AML-193 (cell line): ENCODE measurements around the gene SLC27A1.
"Not testable (repeated sequence)": the region's sequence is repeated elsewhere in the genome, so short reads cannot be mapped to it uniquely, and the experiment has no call there.

Experiments
- DNase-seq, 2 experiments: peaks; one replicate each; lab custom pipeline; 2025; lab: John Stamatoyannopoulos, UW

Gene SLC27A1

DNA sequence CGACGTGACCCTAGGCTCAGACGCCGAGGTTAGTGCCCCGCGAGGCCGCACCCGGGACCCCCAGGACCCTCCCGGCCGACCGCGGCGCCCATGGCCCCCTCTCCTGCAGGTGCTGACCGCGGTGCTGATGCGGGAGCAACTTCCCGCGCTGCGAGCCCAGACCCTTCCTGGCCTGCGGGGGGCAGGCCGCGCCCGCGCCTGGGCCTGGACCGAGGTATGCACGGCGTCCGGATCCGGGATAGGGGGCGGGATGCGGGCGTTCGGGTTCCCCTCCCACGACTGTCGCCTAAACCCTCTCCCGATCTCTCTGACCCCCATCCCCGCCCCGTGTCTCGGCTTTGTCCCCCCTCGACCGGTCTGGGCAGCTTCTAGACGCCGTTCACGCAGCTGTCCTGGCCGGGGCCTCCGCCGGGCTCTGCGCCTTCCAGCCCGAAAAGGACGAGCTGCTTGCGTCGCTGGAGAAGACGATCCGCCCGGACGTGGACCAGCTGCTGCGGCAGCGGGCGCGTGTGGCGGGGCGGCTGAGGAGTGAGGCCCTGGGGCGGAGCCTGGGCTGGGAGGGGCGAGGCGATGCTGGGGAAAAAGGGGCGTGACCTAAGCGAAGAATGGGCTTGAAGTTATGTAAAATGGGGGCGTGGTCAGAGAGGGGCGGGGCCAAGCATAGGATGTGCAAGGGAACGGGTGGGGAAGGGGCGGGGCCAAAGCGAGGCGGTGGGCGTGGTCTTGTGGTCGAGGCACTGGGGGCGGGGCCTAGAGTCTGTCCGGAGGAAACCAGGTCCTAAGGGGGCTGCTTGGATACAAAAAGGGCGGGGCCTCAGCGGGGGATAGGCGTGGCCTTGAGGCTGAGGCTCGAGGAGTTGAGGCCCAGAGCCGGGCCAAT lies 69.2 kb downstream of the SLC27A1 start:
- peak; percentile 85 for DNase-seq

DNA sequence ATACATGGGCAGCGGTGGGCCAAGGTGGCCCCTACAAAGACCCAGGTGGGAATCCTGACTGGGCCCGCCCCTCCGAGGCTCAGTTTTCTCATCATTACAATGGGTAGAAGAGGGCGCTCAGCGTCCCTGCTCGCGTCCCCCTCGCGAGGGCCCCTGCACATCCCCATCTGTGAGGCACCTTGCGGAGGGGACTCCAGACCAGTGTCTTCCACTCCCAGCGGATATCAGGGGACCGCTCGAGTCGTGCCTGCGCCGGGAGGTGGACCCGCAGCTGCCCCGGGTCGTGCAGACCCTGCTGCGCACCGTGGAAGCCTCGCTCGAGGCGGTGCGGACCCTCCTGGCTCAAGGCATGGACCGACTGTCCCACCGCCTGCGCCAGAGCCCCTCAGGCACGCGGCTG lies 69.8 kb downstream of the SLC27A1 start:
- DNase-seq: no peak

DNA sequence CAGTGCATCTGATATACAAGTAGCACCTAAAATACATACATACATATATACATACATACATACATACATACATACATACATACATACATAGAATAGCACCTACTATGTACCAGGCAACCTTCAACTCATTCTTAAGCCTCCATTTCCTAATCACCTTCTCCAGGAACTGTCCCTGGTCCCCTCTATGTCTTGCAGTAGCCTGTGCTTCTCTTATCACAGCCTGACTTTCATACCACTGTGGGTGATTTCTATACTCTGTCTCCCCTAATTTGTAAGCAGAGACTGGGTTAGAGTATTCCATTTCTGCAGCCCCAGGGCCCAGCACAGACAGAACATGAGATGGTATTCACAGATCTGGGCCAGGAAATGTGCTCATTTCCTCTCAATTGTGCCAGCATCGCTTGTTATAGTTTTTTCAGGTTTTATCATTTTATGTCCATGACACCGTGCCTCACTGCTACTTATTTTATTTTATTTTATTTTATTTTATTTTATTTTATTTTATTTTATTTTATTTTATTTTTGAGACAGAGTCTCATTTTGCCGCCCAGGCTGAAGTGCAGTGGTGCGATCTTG lies 70.9 kb downstream of the SLC27A1 start:
- peak in 1 of 2 experiments; percentile 4 for DNase-seq

DNA sequence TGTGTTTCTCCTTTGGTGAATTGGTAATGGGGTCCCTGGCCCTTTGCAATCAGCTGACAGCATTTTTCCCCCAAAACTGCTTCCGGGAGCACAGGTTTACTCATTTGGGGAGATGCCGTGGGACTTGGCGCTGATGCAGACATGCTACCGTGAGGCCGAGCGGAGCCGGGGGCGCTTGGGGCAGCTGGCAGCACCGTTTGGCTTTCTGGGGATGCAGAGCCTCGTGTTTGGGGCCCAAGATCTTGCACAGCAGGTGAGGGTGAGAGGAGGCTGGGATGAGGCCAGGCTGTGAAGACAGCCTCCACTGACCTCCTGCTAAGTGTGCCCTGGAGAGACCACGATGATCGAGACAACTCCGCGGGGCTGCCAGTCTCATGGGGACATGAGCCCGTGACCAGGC lies 71.7 kb downstream of the SLC27A1 start:
- no peak for DNase-seq

DNA sequence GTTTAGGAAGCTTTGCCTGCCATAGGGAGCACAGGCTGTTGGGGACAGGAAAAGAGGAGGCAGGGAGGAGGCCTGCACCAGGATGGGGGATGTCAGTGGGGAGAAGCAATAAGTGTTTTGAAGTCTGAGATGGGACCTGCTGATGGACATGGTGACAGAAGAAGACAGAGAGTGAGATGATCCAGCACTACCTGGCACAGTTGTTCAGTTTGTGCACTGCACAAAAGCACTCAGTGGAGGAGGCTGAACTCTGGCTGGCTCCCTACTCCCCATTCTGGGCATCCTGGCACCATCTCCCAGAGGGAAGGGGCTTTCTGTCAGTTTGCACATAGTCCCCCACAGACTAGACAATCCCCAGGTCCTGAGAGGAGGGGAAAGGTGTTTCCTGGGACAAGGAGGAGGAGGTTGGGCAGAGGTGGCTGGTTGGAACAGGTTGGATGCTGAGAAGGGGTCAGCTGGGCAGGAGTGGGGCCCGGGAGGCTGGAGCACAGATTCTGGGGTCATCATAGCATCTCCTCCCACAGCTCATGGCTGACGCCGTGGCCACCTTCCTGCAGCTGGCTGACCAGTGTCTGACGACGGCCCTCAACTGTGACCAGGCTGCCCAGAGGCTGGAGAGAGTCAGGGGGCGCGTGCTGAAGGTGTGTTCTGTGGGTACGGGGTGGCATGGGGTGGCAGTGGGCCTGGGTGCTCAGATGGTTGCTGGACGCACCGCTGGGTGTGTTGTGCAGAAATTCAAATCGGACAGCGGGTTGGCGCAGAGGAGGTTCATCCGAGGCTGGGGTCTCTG lies 72.7 kb downstream of the SLC27A1 start:
- no peak for DNase-seq

DNA sequence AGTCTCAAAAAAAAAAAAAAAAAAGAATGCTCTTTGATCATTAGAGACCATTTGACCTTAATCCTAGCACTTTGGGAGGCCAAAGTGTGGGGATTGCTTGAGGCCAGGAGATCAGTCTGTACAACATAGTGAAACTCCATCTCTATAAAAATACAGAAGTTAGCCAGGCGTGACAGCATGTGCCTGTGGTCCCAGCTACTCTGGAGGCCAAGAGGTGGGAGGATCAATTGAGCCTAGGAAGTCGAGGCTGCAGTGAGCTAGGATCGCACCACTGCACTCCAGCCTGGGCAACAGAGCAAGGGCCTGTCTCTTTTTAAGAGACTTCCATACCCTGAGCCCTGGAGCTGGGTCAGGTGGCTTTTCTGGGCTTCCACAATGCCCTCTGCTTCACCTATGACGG lies 73.7 kb downstream of the SLC27A1 start:
- DNase-seq: no peak

DNA sequence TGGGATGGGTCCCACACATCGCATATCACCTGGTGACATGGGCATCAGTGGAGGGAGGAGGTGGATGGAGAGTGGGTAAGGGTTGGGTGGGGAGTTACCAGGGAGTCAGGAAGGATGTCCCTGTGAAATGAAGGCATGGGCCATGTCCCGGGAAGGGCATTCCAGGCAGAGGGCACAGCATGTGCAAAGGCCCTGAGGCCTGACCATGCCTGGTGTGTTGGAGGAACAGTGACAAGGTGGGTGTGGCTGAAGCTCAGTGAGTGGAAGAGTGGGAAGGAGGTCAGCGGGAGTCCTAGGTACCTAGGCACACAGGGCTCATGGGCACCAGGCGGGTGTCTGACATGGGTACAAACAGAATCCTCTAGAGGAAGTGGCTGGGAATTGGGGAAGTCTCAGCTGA lies 74.1 kb downstream of the SLC27A1 start:
- no peak for DNase-seq

DNA sequence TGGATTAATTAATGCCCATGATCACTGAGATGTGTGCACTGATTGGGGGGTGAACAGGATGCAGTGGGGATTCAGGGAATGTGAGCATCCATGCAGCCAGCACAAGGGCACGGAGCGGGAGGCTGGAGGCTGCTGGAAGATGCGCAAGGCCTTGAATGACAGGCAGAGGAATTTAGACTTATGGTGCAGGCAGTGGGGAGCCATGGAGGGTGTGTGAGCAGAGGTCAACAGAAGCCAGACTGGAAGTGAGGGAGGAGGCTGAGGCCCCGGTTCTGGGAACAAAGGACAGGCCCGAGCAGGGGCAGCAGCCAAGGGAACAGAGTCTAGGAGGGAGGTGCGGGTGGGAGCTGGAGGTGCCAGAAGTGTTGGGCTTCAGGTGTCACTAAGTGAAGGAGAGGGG lies 77.8 kb downstream of the SLC27A1 start:
- DNase-seq: no peak

DNA sequence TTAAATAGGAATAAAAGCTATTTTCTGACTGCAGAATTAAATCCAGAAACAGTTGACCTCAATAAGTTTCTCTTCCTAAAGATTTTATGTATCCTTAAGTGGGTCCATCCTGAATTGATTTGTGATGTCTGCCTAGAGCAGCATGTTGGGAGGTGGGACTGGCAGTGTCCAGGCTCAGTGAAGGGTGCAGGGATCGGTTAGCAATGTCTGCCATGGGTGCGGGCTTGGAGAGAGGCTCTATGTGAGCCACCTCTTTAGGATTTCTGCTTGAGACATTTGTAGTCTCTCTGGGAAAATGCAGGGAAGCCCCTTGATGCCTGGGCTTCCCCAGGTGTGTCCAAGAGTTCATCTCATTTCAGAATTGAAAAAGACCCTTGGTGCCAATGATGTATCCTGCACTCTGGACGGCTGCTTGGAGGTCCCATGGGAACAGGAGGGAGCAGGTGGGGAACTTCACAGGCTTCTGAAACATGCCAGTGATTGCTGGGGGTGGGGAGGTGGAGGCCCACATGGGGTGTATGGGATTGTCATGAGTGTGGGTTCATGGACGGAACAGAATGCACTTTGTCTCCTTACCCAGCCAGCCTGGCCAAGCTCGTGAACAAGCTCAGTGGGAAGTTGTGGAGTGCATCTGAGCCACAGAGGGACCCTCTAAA lies 78.9 kb downstream of the SLC27A1 start:
- DNase-seq: no peak

DNA sequence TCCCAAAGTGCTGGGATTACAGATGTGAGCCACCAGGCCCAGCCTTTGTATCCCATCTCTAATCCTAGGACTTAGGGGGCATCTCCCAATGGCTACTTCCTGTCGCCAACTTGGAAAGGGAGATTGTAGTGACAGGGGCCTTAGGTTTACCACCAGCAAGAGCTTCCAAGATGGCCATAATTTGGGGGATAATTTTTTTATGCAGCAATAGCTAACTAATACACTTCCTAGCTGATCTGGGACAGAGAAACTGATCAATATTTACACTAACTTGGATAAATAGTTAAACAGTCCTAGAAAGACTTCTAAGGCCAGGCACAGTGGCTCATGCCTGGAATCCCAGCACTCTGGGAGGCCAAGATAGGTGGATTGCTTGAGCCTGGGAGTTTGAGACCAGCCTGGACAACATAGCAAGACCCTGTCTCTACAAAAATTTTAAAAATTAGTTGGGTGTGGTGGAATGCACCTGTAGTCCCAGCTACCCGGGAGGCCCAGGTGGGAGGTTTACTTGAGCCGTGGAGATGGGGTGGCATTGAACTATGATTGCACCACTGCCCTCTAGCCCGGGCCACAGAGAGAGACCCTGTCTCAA lies 79.8 kb downstream of the SLC27A1 start:
- DNase-seq: no peak

DNA sequence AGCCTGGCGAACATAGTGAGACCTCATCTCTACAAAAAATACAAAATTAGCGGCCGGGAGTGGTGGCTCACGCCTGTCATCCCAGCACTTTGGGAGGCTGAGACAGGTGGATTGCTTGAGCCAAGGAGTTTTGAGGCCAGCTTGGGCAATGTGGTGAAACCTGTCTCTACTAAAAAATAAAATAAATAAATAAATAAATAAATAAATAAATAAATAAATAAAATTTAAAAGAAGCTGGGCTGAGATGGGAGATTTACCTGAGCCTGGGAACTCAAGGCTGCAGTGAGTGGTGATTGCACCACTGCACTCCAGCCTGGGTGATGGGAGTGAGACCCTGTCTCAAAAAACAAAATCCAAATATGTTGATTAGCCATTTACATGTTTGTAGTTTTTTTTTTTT lies 82.4 kb downstream of the SLC27A1 start:
- DNase-seq: not testable (repeated sequence)

DNA sequence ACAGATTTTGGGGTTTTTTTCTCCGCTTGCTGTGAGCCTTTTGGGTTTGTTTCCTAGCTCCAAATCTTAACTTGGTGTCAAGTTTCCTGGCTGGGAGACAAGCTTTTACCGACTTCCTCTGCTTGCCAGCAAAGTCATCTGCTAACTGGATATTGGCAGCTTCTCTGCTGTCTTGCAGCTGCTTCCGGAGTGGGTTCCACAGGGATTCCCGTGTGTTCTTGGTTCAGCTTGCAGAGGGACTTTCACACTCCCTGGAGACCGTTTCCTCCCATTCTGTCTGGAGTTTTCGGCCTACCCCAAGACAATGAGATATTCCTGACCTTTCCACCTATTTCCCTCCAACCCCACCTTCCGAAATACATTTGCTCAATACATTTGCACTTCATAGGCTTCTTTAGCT lies 82.9 kb downstream of the SLC27A1 start:
- no peak for DNase-seq

DNA sequence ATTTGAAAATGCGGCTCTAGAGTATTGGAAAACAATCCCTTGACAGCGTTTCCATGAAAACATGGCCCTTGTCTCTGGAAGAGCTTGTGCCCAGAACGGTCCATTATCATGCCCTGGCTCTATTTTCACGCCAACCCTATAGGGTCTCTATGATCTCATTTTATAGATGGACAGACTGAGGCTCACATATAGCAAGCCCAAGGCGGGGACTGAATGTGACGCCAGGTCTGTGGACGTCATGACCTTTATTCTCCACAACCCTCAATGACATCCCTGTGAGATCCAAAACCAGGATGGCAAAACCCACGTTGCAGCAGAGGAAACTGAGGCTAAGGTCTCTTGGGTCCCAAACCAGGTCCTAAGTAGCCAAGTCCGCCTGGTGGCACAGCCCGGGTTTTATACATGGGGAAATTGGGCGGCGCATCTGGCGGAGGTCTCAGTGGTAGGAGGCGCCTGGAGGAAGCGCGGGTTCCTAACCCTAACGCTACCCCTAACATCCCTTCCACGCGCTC lies 84.7 kb downstream of the SLC27A1 start:
- no peak for DNase-seq

DNA sequence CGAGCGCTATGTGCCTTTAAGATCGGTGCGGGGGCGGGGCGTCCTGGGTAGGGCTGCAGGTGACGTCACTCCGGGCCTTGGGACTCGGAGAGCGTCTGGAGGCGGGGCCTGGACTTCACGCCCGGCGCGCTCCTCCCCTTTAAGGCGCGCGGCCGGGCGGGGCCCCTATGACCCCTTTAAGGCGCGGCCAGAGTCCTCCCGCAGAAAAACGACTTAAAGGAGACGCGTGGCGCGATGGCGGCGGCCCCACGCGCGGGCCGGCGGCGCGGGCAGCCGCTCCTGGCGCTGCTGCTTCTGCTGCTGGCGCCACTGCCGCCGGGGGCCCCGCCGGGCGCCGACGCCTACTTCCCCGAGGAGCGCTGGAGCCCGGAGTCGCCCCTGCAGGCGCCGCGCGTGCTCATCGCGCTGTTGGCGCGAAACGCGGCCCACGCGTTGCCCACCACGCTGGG lies 85.2 kb downstream of the SLC27A1 start, which contains the start of gene COLGALT1:
Gene COLGALT1, plus strand, starts transcription at position 170 of the 449 bp plus-strand sequence. Its CDS starts 65 bp downstream, at position 235.
- DNase-seq: peak; percentile 98 to 99
